Smooth muscle cell of trachea (primary cell): ENCODE results near the gene RAI2. TPM values are rescaled to one million over a fixed set of nuclear protein-coding genes. Genes with fewer than 3 reads are reported as not detected.

Source experiments
- total RNA-seq: library from RNA; depleted of rRNA; stranded (reverse); fragments of >200 nt; gene quantifications from 2 replicates; pipeline ENCODE4 v1.2.1, GENCODE V29; 2014

Gene RAI2
- 2.2 and 5.8 TPM in 2 replicates for total RNA-seq

GRCh38 chrX:17860811-17861488 is at the start of gene RAI2:
RAI2 (minus strand) TSS chrX:17861298; CDS start chrX:17802010, 59,288 bp downstream.

Other genes starting within 250 kb of the RAI2 start
- 7.4 and 10.3 TPM in 2 replicates for gene SCML1, start 123.8 kb downstream of the RAI2 start, total RNA-seq